Sigmoid colon (tissue), 7 donors: ENCODE data around the gene CSF3R. TPM values are rescaled to one million over a fixed set of nuclear protein-coding genes. Genes with fewer than 3 reads are reported as not detected.

Experiments
- DNase-seq: peaks from one replicate; pipeline ENCODE4 v3.0.0-alpha.2; 2019
- H3K27ac ChIP-seq, 4 donors: fragments of 200-600 bp; sonication (generic); one replicate each; pipeline ENCODE4 v1.5.1; 2016 to 2019; ENCODE audit warnings: mild to moderate bottlenecking in 1 of 4
- H3K27me3 ChIP-seq, 3 donors: fragments of 200-600 bp; sonication (generic); one replicate each; pipeline ENCODE4 v1.5.1; 2019; ENCODE audit warnings: mild to moderate bottlenecking in 1 of 3
- H3K36me3 ChIP-seq, 4 donors: fragments of 200-600 bp; sonication (generic); one replicate each; pipeline ENCODE4 v1.5.1; 2016 to 2019
- H3K4me1 ChIP-seq, 4 donors: fragments of 200-600 bp; sonication (generic); one replicate each; pipeline ENCODE4 v1.5.1; 2017 to 2019
- H3K4me3 ChIP-seq, 4 donors: fragments of 200-600 bp; sonication (generic); one replicate each; pipeline ENCODE4 v1.5.1; 2017 to 2019; ENCODE audit warnings: mild to moderate bottlenecking in 2 of 4, moderate library complexity in 1 of 4
- H3K9me3 ChIP-seq, 4 donors: fragments of 200-600 bp in 3 of 4; sonication (generic) in 3 of 4; one replicate each; pipeline versions ENCODE4 v1.5.1 to v1.6.1; 2013 to 2019
- EP300 ChIP-seq, 4 donors: sonication (generic); formaldehyde crosslinking; IDR thresholded peaks; one replicate each; pipeline ENCODE4 v1.6.1; 2017; ENCODE audit warnings: antibody characterized with exemption in 4 of 4
- POLR2A ChIP-seq, 2 donors: fragments of 450-650 bp; IDR thresholded peaks; one replicate each; pipeline ENCODE4 v1.6.1; 2016; ENCODE audit warnings: antibody characterized with exemption in 2 of 2, mild to moderate bottlenecking in 2 of 2, moderate library complexity in 2 of 2
- POLR2AphosphoS5 ChIP-seq, 4 donors: sonication (generic); formaldehyde crosslinking; IDR thresholded peaks; one replicate each; pipeline ENCODE4 v1.6.1; 2017; ENCODE audit warnings: antibody characterized with exemption in 4 of 4
- WGBS, 2 donors: extraction: QIAGEN DNeasy Blood & Tissue Kit; methylation state at CpG; one replicate each; pipeline ENCODE4 v1.1.7; 2013; 5-methylcytosine and 5-hydroxymethylcytosine counted together
- intact Hi-C: fragments of 100-400 bp; cut with DNase I; formaldehyde crosslinking; loops from one replicate; pipeline ENCODE4 v1.15.1; 2023
- polyA plus RNA-seq, 3 donors: library from polyadenylated mRNA; stranded (reverse); fragments of 200-250 nt; gene quantifications; one replicate each; pipeline ENCODE4 v1.2.3, GENCODE V29; 2013
- total RNA-seq, 4 donors: library from RNA; depleted of rRNA; stranded (reverse); fragments of >200 nt; gene quantifications; one replicate each; pipeline ENCODE4 v1.1.0, GENCODE V29; 2016
- TF ChIP-seq, protein P1 (sequence below), 4 experiments: fragments of 450-650 bp in 3 of 4; fragments of 200-600 bp in 1 of 4; IDR thresholded peaks; one replicate each; pipeline ENCODE4 v1.5.1; 2016 to 2019; ENCODE audit warnings: antibody characterized with exemption in 4 of 4, mild to moderate bottlenecking in 3 of 4, moderate library complexity in 2 of 4
- donor health status: healthy with polysubstance abuse.
- donor health status: Bipolar disorder and iron deficiency.
- donor health status: healthy.

The CSF3R gene
- total and polyA plus RNA-seq, 7 donors, result 3.9 to 9.1 (median 7.5) TPM

DNA sequence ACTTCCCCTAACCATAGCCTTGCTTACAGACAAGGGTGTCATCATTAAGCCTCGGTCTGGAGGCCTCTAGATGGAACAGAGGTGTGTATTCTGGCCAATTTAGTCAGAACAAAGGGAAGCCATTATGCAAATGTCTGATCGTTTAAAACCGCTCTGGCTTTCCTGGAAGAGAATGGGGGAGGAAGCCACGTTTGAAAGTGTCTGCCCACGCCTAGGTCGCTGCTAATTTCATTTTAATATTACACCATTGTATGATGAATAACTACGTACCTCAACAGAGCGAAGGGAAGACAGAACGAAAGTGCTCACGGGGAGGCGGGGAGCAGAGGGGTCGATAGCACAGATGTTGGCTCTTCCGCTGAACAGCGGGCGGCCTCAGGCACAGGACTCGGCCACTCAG, 41.1 kb upstream of the CSF3R start:
- Histone ChIP-seq H3K27ac (no peak overlapping the region), H3K4me3 (no peak overlapping the region), H3K9me3 (no peaks in the 10 kb centered on the region), H3K27me3 (peaks cover 0 to 3% (median 0%) of the 10 kb centered on the region in 3 donors), H3K4me1 (no peaks in the 10 kb centered on the region), H3K36me3 (no peaks in the 10 kb centered on the region)
- 68 to 69% methylated on average over 16 of the region's 16 CpGs for WGBS, 2 donors
- TF ChIP-seq POLR2AphosphoS5 (IDR thresholded peaks at IDR 0.05) (no peak), POLR2A (IDR thresholded peaks at IDR 0.05) (no peak), EP300 (IDR thresholded peaks at IDR 0.05) (no peak)
- TF ChIP-seq, protein P1, sequence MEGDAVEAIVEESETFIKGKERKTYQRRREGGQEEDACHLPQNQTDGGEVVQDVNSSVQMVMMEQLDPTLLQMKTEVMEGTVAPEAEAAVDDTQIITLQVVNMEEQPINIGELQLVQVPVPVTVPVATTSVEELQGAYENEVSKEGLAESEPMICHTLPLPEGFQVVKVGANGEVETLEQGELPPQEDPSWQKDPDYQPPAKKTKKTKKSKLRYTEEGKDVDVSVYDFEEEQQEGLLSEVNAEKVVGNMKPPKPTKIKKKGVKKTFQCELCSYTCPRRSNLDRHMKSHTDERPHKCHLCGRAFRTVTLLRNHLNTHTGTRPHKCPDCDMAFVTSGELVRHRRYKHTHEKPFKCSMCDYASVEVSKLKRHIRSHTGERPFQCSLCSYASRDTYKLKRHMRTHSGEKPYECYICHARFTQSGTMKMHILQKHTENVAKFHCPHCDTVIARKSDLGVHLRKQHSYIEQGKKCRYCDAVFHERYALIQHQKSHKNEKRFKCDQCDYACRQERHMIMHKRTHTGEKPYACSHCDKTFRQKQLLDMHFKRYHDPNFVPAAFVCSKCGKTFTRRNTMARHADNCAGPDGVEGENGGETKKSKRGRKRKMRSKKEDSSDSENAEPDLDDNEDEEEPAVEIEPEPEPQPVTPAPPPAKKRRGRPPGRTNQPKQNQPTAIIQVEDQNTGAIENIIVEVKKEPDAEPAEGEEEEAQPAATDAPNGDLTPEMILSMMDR (IDR thresholded peaks at IDR 0.05), result no peak
- peak; percentile 6 for DNase-seq
- intact Hi-C loops, result no loop called here

DNA sequence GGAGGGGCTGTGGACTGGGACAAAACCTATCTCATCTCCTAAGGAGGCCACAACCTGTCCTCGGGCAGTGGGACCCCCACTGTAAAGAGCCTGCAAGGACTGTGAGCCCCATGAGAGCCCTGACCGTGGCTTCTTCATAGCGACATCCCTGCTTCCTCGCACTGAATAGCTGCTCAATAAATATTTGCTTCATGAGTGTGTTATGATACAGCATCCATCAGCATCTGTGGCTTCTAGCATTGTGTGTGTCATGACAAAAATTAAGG, 40.5 kb upstream of the CSF3R start:
- Histone ChIP-seq H3K27ac (no peak overlapping the region), H3K9me3 (no peaks in the 10 kb centered on the region), H3K4me3 (no peak overlapping the region), H3K36me3 (no peaks in the 10 kb centered on the region), H3K4me1 (no peaks in the 10 kb centered on the region), H3K27me3 (no peaks in the 10 kb centered on the region)
- TF ChIP-seq POLR2AphosphoS5 (IDR thresholded peaks at IDR 0.05), result no peak
- no peak for TF ChIP-seq POLR2A (IDR thresholded peaks at IDR 0.05)
- TF ChIP-seq EP300 (IDR thresholded peaks at IDR 0.05), result no peak
- TF ChIP-seq, protein P1 (IDR thresholded peaks at IDR 0.05), result no peak
- WGBS, 2 donors, result 85 to 89% methylated on average over 4 of the region's 4 CpGs
- intact Hi-C loops, result no loop called here
- DNase-seq, result peak; percentile 30

DNA sequence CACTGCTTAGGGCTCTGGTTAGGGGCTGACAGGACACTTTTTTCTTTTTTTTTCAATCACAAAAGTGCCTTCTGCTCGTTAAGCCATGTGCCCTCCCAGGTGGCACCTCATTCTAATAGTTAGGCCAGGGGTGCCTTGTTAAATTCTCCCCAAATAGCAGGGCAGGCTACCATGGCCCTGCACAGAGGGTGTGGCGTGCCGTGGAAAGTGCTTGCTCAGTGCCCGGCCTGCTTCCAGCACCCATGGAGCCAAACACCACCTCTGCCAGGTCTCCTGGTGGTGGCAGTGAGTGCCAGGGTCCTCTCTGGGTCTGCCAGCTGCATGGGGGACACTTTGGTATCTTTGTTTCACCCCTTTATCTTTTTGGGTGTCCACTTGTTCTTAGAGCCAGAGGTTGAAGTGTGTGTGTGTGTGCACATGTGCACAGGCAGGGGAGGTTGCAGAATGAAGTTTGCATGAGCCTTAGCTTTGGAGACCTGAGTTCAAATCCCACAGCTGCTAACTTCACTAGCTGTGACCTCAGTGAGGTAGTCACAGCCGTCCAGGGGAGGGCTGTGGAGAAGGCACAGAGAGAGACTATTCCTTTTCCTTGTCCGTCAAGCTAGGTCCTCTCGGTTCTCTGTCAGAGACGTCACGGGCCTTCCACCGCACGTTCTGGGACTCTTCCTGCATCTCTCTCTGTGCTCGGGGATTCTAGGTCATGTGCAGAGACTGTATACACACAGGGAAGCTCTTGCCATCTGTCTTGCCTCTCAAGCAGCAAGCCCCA, 39.9 kb upstream of the CSF3R start:
- no peaks in the 10 kb centered on the region for H3K9me3 ChIP-seq
- peak; percentile 15 for DNase-seq
- intact Hi-C loops, result no loop called here
- no peak for TF ChIP-seq EP300 (IDR thresholded peaks at IDR 0.05)
- TF ChIP-seq, protein P1 (IDR thresholded peaks at IDR 0.05), result no peak
- TF ChIP-seq POLR2AphosphoS5 (IDR thresholded peaks at IDR 0.05), result no peak
- TF ChIP-seq POLR2A (IDR thresholded peaks at IDR 0.05), result no peak
- no peaks in the 10 kb centered on the region for H3K27me3 ChIP-seq
- H3K4me3 ChIP-seq, result no peak overlapping the region
- no peak overlapping the region for H3K27ac ChIP-seq
- no peaks in the 10 kb centered on the region for H3K4me1 ChIP-seq
- 82 to 83% methylated on average over 12 of the region's 12 CpGs for WGBS, 2 donors
- no peaks in the 10 kb centered on the region for H3K36me3 ChIP-seq

DNA sequence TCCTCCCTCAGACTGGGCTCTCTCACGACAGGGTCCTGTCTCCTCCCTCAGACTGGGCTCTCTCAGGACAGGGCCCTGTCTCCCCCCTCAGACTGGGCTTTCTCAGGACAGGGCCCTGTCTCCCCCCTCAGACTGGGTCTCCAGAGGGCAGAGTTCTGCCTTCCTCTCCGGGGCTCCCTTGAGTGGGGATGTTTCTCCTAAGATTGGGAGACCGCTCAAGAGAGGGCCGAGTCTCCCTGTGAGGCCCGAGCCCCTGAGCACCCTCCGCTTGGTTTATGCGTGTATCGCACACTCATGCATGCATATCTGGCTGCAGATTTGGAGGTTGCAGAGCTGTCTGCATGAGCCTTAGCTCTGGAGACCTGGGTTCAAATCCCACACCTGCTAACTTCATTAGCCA, 39.3 kb upstream of the CSF3R start:
- WGBS, 2 donors, result 87 to 89% methylated on average over 8 of the region's 8 CpGs
- H3K36me3 ChIP-seq, result no peaks in the 10 kb centered on the region
- TF ChIP-seq, protein P1 (IDR thresholded peaks at IDR 0.05), result no peak
- TF ChIP-seq POLR2AphosphoS5 (IDR thresholded peaks at IDR 0.05) (no peak), POLR2A (IDR thresholded peaks at IDR 0.05) (no peak), EP300 (IDR thresholded peaks at IDR 0.05) (no peak)
- no peak overlapping the region for H3K27ac ChIP-seq
- H3K9me3 ChIP-seq, result no peaks in the 10 kb centered on the region
- intact Hi-C loops, result no loop called here
- DNase-seq, result peak; percentile 27
- no peaks in the 10 kb centered on the region for H3K4me1 ChIP-seq
- no peaks in the 10 kb centered on the region for H3K27me3 ChIP-seq
- no peak overlapping the region for H3K4me3 ChIP-seq
